Adrenal gland (tissue), 12 donors: ENCODE measurements around the gene APOB. TPM values are rescaled to one million over a fixed set of nuclear protein-coding genes. Genes with fewer than 3 reads are reported as not detected.

Experiments
- DNase-seq, 7 donors: peaks; one replicate each; pipeline ENCODE4 v3.0.0-alpha.2; 2019 to 2020
- H3K27ac ChIP-seq, 5 donors: fragments of 200-600 bp; sonication (generic) in 4 of 5; 1 replicate in 3 of 5; 2 replicates in 2 of 5; pipeline versions ENCODE4 v1.5.1 to v1.8.0; 2016 to 2020; ENCODE audit warnings: mild to moderate bottlenecking in 1 of 5
- H3K27me3 ChIP-seq: fragments of 200-600 bp; 2 replicates; pipeline ENCODE4 v1.8.0; 2021
- H3K36me3 ChIP-seq, 2 donors: fragments of 200-600 bp; replicated peaks in 1 of 2; 1 replicate in 1 of 2; 2 replicates in 1 of 2; pipeline versions ENCODE4 v1.5.1 to v1.8.0; 2018 to 2022
- H3K4me1 ChIP-seq, 2 donors: fragments of 200-600 bp; replicated peaks in 1 of 2; 1 replicate in 1 of 2; 2 replicates in 1 of 2; pipeline versions ENCODE4 v1.5.1 to v1.8.0; 2018 to 2021
- H3K4me3 ChIP-seq, 4 donors: fragments of 200-600 bp; sonication (generic) in 3 of 4; one replicate each; pipeline ENCODE4 v1.5.1; 2016 to 2018
- H3K9me3 ChIP-seq, 3 donors: fragments of 200-600 bp; sonication (generic) in 1 of 3; replicated peaks in 1 of 3; 1 replicate in 2 of 3; 2 replicates in 1 of 3; pipeline versions ENCODE4 v1.5.1 to v1.8.0; 2016 to 2021
- CTCF ChIP-seq, 6 experiments: fragments of 450-650 bp in 4 of 6; fragments of 200-600 bp in 2 of 6; sonication (generic) in 1 of 6; IDR thresholded peaks; 1 replicate in 5 of 6; 2 replicates in 1 of 6; pipeline versions ENCODE4 v1.5.1 to v1.8.0; 2016 to 2021; ENCODE audit warnings: antibody characterized with exemption in 6 of 6, mild to moderate bottlenecking in 2 of 6, moderate library complexity in 1 of 6
- POLR2A ChIP-seq, 2 donors: fragments of 450-650 bp; IDR thresholded peaks; one replicate each; pipeline ENCODE4 v1.6.1; 2017; ENCODE audit warnings: antibody characterized with exemption in 2 of 2, mild to moderate bottlenecking in 2 of 2, moderate library complexity in 1 of 2
- WGBS, 4 donors: extraction: QIAGEN DNeasy Blood & Tissue Kit in 2 of 4; methylation state at CpG; one replicate each; pipeline versions ENCODE4 v1.1.5 to v1.1.7; 2013 to 2017; 5-methylcytosine and 5-hydroxymethylcytosine counted together
- intact Hi-C, 2 donors: fragments of 100-400 bp; cut with DNase I; formaldehyde crosslinking; loops; one replicate each; pipeline versions ENCODE4 v1.14.1 to v1.15.0; 2022 to 2023
- polyA plus RNA-seq, 3 donors: library from polyadenylated mRNA; stranded (reverse); fragments of 200-250 nt in 2 of 3; fragments of 350-450 nt in 1 of 3; fragmentation: Illumina TruSeq in 1 of 3; extraction: RNeasy Lipid Tissue Mini Kit (QIAGEN cat#74804) in 1 of 3; gene quantifications; one replicate each; pipeline ENCODE4 v1.2.3, GENCODE V29; 2013 to 2014
- total RNA-seq, 9 donors: library from RNA; depleted of rRNA in 4 of 9; stranded (reverse); fragments of >200 nt in 4 of 9; fragments of 120-200 nt in 1 of 9; fragmentation: NEBNext Ultra II Directional in 1 of 9; extraction: Animal tissue kit (Norgen Biotek cat#: 25700) in 1 of 9; gene quantifications; one replicate each; pipeline versions ENCODE4 v1.1.0 to v1.2.4, GENCODE V29; 2013 to 2023
- donor health status: healthy with polysubstance abuse.
- donor health status: Bipolar disorder and iron deficiency.
- donor health status: DM: yes; HTN: yes; CAD: no.
- donor health status: DM: no; HTN: no; CAD: no.
- donor health status: DM: no; HTN: no; CAD: no.
- donor health status: DM: yes; HTN: yes; CAD: no.

APOB gene
- total and polyA plus RNA-seq, 12 donors: under 0.01 to 1.9 (median 0.16) TPM; not detected in 1

DNA sequence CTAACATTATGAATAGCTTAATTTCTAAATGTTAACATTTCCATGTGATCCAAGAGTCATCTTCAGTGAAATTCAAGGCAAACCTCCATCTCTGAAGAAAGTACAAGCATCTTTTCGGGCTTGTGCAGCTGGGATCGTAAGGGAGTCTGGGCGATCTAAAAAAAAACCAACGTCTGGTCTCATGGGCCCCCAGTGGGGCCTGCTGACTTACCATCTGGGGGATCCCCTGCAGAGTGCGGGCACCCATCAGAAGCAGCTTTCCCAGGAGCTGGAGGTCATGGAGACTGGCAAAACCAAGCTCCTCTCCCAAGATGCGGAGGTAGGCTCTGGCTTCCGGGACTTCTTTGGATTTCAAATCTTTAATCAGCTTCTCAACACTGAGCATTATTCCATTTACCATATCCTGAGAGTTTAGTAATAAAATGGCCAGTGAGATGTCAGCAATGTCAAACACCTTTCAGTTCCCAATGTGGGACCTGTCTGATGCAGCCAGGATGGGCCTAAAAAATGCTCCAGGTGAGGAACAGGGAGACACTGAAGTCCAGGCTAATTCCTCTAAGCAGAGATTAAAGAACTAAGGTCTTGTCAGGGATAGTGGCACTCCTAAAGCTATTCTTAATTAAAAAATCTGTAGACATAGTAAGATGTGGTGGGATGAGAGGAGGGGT, 19.0 kb downstream of the APOB start:
- Histone ChIP-seq H3K27ac (no peak overlapping the region), H3K27me3 (no peaks in the 10 kb centered on the region), H3K4me1 (no peaks in the 10 kb centered on the region), H3K4me3 (no peak overlapping the region), H3K9me3 (no peaks in the 10 kb centered on the region), H3K36me3 (no peaks in the 10 kb centered on the region)
- DNase-seq: no peak
- intact Hi-C loops: no loop called here
- 84 to 95% (median 91%) methylated on average over 7 of the region's 7 CpGs for WGBS, 4 donors
- TF ChIP-seq POLR2A (IDR thresholded peaks at IDR 0.05) (no peak), CTCF (IDR thresholded peaks at IDR 0.05) (no peak)

GRCh38 chr2:21024198-21024597, 19.7 kb downstream of the APOB start:
- no peak overlapping the region for H3K4me3 ChIP-seq
- DNase-seq: no peak
- no peaks in the 10 kb centered on the region for H3K9me3 ChIP-seq
- TF ChIP-seq CTCF (IDR thresholded peaks at IDR 0.05) (no peak), POLR2A (IDR thresholded peaks at IDR 0.05) (no peak)
- no peaks in the 10 kb centered on the region for H3K4me1 ChIP-seq
- no peaks in the 10 kb centered on the region for H3K36me3 ChIP-seq
- WGBS, 4 donors: 80 to 90% (median 86%) methylated on average over 5 of the region's 5 CpGs
- intact Hi-C loops: no loop called here
- no peak overlapping the region for H3K27ac ChIP-seq
- H3K27me3 ChIP-seq: no peaks in the 10 kb centered on the region

GRCh38 chr2:21023419-21024181, 20.3 kb downstream of the APOB start:
- H3K4me3 ChIP-seq: no peak overlapping the region
- H3K27ac ChIP-seq: no peak overlapping the region
- intact Hi-C loops: no loop called here
- no peaks in the 10 kb centered on the region for H3K36me3 ChIP-seq
- TF ChIP-seq CTCF (IDR thresholded peaks at IDR 0.05) (no peak), POLR2A (IDR thresholded peaks at IDR 0.05) (no peak)
- H3K27me3 ChIP-seq: no peaks in the 10 kb centered on the region
- H3K9me3 ChIP-seq: no peaks in the 10 kb centered on the region
- DNase-seq: no peak
- WGBS, 4 donors: 83 to 86% (median 84%) methylated on average over 4 of the region's 4 CpGs
- no peaks in the 10 kb centered on the region for H3K4me1 ChIP-seq

GRCh38 chr2:21022792-21023367, 21.0 kb downstream of the APOB start:
- TF ChIP-seq POLR2A (IDR thresholded peaks at IDR 0.05) (no peak), CTCF (IDR thresholded peaks at IDR 0.05) (no peak)
- Histone ChIP-seq H3K4me1 (no peaks in the 10 kb centered on the region), H3K27ac (no peak overlapping the region), H3K36me3 (no peaks in the 10 kb centered on the region), H3K27me3 (no peaks in the 10 kb centered on the region), H3K4me3 (no peak overlapping the region), H3K9me3 (no peaks in the 10 kb centered on the region)
- no peak for DNase-seq
- intact Hi-C loops: no loop called here
- 75 to 87% (median 82%) methylated on average over 6 to 8 of the region's 8 CpGs for WGBS, 4 donors
